HCT116 (cell line): ENCODE measurements around the gene ALCAM.

Source experiments
- CBX3 ChIP-seq: IDR thresholded peaks from 2 replicates; pipeline ENCODE4 v1.6.1; 2012; ENCODE audit warnings: low read depth
- CEBPB ChIP-seq: IDR thresholded peaks from 2 replicates; pipeline ENCODE4 v1.6.1; 2012; ENCODE audit warnings: low read depth
- EGR1 ChIP-seq: IDR thresholded peaks from 2 replicates; pipeline ENCODE4 v1.6.1; 2012; ENCODE audit warnings: low read depth
- EZH2 ChIP-seq: fragments of 200-600 bp; sonication (generic); IDR thresholded peaks from 2 replicates; pipeline ENCODE4 v1.6.1; 2017; ENCODE audit warnings: antibody characterized with exemption, mixed run types
- FOSL1 ChIP-seq: IDR thresholded peaks from 2 replicates; pipeline ENCODE4 v1.6.1; 2012; ENCODE audit warnings: low read depth
- POLR2A ChIP-seq: IDR thresholded peaks from 2 replicates; pipeline ENCODE4 v1.7.0; 2011; ENCODE audit warnings: borderline replicate concordance; ENCODE audit not compliant: insufficient read depth, insufficient read length; ENCODE audit errors: extremely low read depth
- POLR2AphosphoS5 ChIP-seq: IDR thresholded peaks from 2 replicates; pipeline ENCODE4 v1.6.1; 2011; ENCODE audit warnings: mild to moderate bottlenecking, low read depth, low read length, moderate library complexity
- RAD21 ChIP-seq: IDR thresholded peaks from 2 replicates; pipeline ENCODE4 v1.6.1; 2012; ENCODE audit warnings: low read depth, mild to moderate bottlenecking
- SIN3A ChIP-seq: IDR thresholded peaks from 2 replicates; pipeline ENCODE4 v1.6.1; 2012; ENCODE audit warnings: low read depth
- YY1 ChIP-seq: IDR thresholded peaks from 2 replicates; pipeline ENCODE4 v1.6.1; 2011; ENCODE audit warnings: low read length, low read depth, moderate library complexity, mild to moderate bottlenecking; ENCODE audit not compliant: insufficient replicate concordance; ENCODE audit errors: extremely low read depth
- TF ChIP-seq, protein P1 (sequence below): IDR thresholded peaks from 2 replicates; pipeline ENCODE4 v1.6.1; 2012
- TF ChIP-seq, protein P2 (sequence below), 3 experiments: fragments of 200-600 bp in 1 of 3; sonication (generic) in 1 of 3; IDR thresholded peaks in 2 of 3; conservative IDR thresholded peaks in 1 of 3; 2 replicates each; pipeline ENCODE4 v1.5.1; 2012 to 2017; ENCODE audit warnings: low read depth in 2 of 3, low read length in 2 of 3, antibody characterized with exemption in 1 of 3, borderline replicate concordance in 1 of 3, control low read depth in 1 of 3, mild to moderate bottlenecking in 1 of 3, mixed read lengths in 1 of 3, mixed run types in 1 of 3, moderate library complexity in 1 of 3; ENCODE audit not compliant: insufficient read depth in 1 of 3
- TF ChIP-seq, protein P3 (sequence below): IDR thresholded peaks from 2 replicates; pipeline ENCODE4 v1.6.1; 2012; ENCODE audit warnings: low read depth

DNA sequence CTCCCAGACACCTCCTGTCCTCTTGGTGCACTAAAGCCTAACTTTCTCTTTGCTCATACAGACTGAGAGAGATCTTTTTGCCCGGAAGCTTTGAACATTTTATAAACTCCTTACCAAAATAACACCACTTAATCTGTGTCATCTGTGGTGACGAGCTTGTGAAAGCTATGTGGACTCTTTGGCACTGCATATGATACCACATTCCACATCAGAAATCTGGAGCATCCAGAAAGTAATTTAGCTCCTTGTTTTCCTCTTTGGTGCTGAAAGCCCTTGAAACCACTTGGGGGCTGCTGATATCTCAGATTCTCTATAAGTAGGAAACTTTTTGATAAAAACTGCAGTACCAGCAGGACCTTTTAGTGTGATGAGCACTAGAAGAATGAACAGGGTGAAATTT is 128.3 kb downstream of the ALCAM start:
- TF ChIP-seq, protein P1, sequence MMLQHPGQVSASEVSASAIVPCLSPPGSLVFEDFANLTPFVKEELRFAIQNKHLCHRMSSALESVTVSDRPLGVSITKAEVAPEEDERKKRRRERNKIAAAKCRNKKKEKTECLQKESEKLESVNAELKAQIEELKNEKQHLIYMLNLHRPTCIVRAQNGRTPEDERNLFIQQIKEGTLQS, result no peak
- TF ChIP-seq EGR1 (no peak), POLR2A (no peak), POLR2AphosphoS5 (no peak), SIN3A (no peak), CBX3 (no peak), EZH2 (no peak), FOSL1 (no peak), CEBPB (no peak), YY1 (no peak), RAD21 (no peak)
- TF ChIP-seq, protein P2, sequence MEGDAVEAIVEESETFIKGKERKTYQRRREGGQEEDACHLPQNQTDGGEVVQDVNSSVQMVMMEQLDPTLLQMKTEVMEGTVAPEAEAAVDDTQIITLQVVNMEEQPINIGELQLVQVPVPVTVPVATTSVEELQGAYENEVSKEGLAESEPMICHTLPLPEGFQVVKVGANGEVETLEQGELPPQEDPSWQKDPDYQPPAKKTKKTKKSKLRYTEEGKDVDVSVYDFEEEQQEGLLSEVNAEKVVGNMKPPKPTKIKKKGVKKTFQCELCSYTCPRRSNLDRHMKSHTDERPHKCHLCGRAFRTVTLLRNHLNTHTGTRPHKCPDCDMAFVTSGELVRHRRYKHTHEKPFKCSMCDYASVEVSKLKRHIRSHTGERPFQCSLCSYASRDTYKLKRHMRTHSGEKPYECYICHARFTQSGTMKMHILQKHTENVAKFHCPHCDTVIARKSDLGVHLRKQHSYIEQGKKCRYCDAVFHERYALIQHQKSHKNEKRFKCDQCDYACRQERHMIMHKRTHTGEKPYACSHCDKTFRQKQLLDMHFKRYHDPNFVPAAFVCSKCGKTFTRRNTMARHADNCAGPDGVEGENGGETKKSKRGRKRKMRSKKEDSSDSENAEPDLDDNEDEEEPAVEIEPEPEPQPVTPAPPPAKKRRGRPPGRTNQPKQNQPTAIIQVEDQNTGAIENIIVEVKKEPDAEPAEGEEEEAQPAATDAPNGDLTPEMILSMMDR (IDR thresholded peaks at IDR 0.05 in 2 of 3, conservative IDR thresholded peaks at IDR 0.05 in 1 of 3; ENCODE audit: borderline replicate concordance in 1 of 3, insufficient read depth in 1 of 3, low read depth in 2 of 3, low read length in 2 of 3), result no peak
- TF ChIP-seq, protein P3, sequence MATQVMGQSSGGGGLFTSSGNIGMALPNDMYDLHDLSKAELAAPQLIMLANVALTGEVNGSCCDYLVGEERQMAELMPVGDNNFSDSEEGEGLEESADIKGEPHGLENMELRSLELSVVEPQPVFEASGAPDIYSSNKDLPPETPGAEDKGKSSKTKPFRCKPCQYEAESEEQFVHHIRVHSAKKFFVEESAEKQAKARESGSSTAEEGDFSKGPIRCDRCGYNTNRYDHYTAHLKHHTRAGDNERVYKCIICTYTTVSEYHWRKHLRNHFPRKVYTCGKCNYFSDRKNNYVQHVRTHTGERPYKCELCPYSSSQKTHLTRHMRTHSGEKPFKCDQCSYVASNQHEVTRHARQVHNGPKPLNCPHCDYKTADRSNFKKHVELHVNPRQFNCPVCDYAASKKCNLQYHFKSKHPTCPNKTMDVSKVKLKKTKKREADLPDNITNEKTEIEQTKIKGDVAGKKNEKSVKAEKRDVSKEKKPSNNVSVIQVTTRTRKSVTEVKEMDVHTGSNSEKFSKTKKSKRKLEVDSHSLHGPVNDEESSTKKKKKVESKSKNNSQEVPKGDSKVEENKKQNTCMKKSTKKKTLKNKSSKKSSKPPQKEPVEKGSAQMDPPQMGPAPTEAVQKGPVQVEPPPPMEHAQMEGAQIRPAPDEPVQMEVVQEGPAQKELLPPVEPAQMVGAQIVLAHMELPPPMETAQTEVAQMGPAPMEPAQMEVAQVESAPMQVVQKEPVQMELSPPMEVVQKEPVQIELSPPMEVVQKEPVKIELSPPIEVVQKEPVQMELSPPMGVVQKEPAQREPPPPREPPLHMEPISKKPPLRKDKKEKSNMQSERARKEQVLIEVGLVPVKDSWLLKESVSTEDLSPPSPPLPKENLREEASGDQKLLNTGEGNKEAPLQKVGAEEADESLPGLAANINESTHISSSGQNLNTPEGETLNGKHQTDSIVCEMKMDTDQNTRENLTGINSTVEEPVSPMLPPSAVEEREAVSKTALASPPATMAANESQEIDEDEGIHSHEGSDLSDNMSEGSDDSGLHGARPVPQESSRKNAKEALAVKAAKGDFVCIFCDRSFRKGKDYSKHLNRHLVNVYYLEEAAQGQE, result no peak
